Astrocyte (in vitro differentiated cells and primary cell): ENCODE data around the gene PLD6. TPM values are rescaled to one million over a fixed set of nuclear protein-coding genes. Genes with fewer than 3 reads are reported as not detected.

Experiments
- DNase-seq: peaks from one replicate; pipeline ENCODE4 v3.0.0-alpha.2; 2010; ENCODE audit warnings: low read depth
- FAIRE-seq: peaks from 2 replicates; lab custom pipeline; 2011; peaks lifted over from hg19 to GRCh38; lab: Jason Lieb, UNC
- H2AFZ ChIP-seq: 2 replicates; pipeline ENCODE4 v1.6.0; 2012; ENCODE audit warnings: low read depth, low read length, inconsistent platforms
- H3K27ac ChIP-seq: 2 replicates; pipeline ENCODE4 v1.5.1; 2011; ENCODE audit warnings: low read depth, low read length, inconsistent platforms
- H3K27me3 ChIP-seq: 2 replicates; pipeline ENCODE4 v1.6.0; 2011; ENCODE audit warnings: low read length, inconsistent platforms; ENCODE audit not compliant: insufficient read depth
- H3K36me3 ChIP-seq: 2 replicates; pipeline ENCODE4 v1.5.1; 2011; ENCODE audit warnings: low read length, inconsistent platforms; ENCODE audit not compliant: insufficient read depth
- H3K4me1 ChIP-seq: 2 replicates; pipeline ENCODE4 v1.5.1; 2011; ENCODE audit warnings: low read length, inconsistent platforms; ENCODE audit not compliant: insufficient read depth
- H3K4me2 ChIP-seq: 2 replicates; pipeline ENCODE4 v1.6.0; 2012; ENCODE audit warnings: low read length, inconsistent platforms
- H3K4me3 ChIP-seq: 2 replicates; pipeline ENCODE4 v1.5.1; 2011; ENCODE audit warnings: low read depth, mild to moderate bottlenecking, low read length, inconsistent platforms; ENCODE audit not compliant: insufficient read depth
- H3K79me2 ChIP-seq: 2 replicates; pipeline ENCODE4 v1.6.0; 2012; ENCODE audit warnings: mild to moderate bottlenecking, low read length, inconsistent platforms; ENCODE audit not compliant: insufficient read depth
- H3K9ac ChIP-seq: 2 replicates; pipeline ENCODE4 v1.6.0; 2012; ENCODE audit warnings: mild to moderate bottlenecking, low read length, inconsistent platforms
- H3K9me3 ChIP-seq: 2 replicates; pipeline ENCODE4 v1.5.1; 2012; ENCODE audit warnings: low read depth, mild to moderate bottlenecking, low read length, inconsistent platforms; ENCODE audit not compliant: insufficient read depth
- H4K20me1 ChIP-seq: 2 replicates; pipeline ENCODE4 v1.6.0; 2012; ENCODE audit warnings: low read length, inconsistent platforms; ENCODE audit not compliant: insufficient read depth
- H3K27ac Mint-ChIP-seq: one replicate; pipeline ENCODE4 v1.8.0; 2021; ENCODE audit warnings: mild to moderate bottlenecking, mixed read lengths; ENCODE audit not compliant: unreplicated experiment
- H3K27me3 Mint-ChIP-seq: one replicate; pipeline ENCODE4 v1.8.0; 2021; ENCODE audit warnings: low read depth, mixed read lengths; ENCODE audit not compliant: unreplicated experiment
- H3K36me3 Mint-ChIP-seq: one replicate; pipeline ENCODE4 v1.8.0; 2021; ENCODE audit warnings: low read depth, mixed read lengths; ENCODE audit not compliant: unreplicated experiment
- H3K4me1 Mint-ChIP-seq: one replicate; pipeline ENCODE4 v1.8.0; 2021; ENCODE audit warnings: low read depth, mixed read lengths; ENCODE audit not compliant: unreplicated experiment
- H3K4me3 Mint-ChIP-seq: one replicate; pipeline ENCODE4 v1.8.0; 2021; ENCODE audit warnings: mild to moderate bottlenecking, moderate library complexity, mixed read lengths; ENCODE audit not compliant: unreplicated experiment
- H3K9me3 Mint-ChIP-seq: one replicate; pipeline ENCODE4 v1.8.0; 2021; ENCODE audit warnings: mild to moderate bottlenecking, mixed read lengths; ENCODE audit not compliant: unreplicated experiment
- CTCF ChIP-seq: IDR thresholded peaks from 2 replicates; pipeline ENCODE4 v1.5.1; 2011; ENCODE audit warnings: low read depth, mild to moderate bottlenecking, inconsistent platforms, low read length, moderate library complexity; ENCODE audit not compliant: insufficient read depth
- EZH2 ChIP-seq: IDR thresholded peaks from 2 replicates; pipeline ENCODE4 v1.6.1; 2012; ENCODE audit warnings: mild to moderate bottlenecking, low read length, inconsistent platforms; ENCODE audit not compliant: insufficient read depth
- total RNA-seq: library from RNA; stranded (reverse); gene quantifications from 2 replicates; pipeline ENCODE4 v1.2.1, GENCODE V29; 2021

Gene PLD6
- total RNA-seq, 1 donor from 2014 or later, result 0.64 TPM

- Histone ChIP-seq H3K4me2 (no peak overlapping the region), H3K9me3 (no peaks in the 10 kb centered on the region), H3K9ac (no peak overlapping the region), H3K4me1 (peaks cover 19% of the 10 kb centered on the region), H3K4me3 (no peak overlapping the region), H4K20me1 (peaks cover 17% of the 10 kb centered on the region), H2AFZ (no peak overlapping the region), H3K27me3 (no peaks in the 10 kb centered on the region), H3K36me3 (no peaks in the 10 kb centered on the region), H3K27ac (no peak overlapping the region), H3K79me2 (peaks cover 22% of the 10 kb centered on the region)
- TF ChIP-seq EZH2 (no peak), CTCF (no peak)
- H3K4me3 Mint-ChIP-seq, result no peak overlapping the region
- H3K36me3 Mint-ChIP-seq, result peaks cover 2% of the 10 kb centered on the region
- no peaks in the 10 kb centered on the region for H3K9me3 Mint-ChIP-seq
- H3K27ac Mint-ChIP-seq, result no peak overlapping the region
- DNase-seq (no peak), FAIRE-seq (no peak)
- no peaks in the 10 kb centered on the region for H3K27me3 Mint-ChIP-seq
- peaks cover 11% of the 10 kb centered on the region for H3K4me1 Mint-ChIP-seq
Measured at GRCh38 chr17:17239832-17240231, 33.7 kb upstream of the PLD6 start.

GRCh38 chr17:17237026-17237799 is 31.1 kb upstream of the PLD6 start, which contains the start of gene FLCN:
TSS of gene FLCN (minus strand) at chr17:17237168. CDS start at chr17:17228137, 9,031 bp downstream.
- H3K27me3 ChIP-seq, result no peaks in the 10 kb centered on the region
- peaks cover 19% of the 10 kb centered on the region for H3K4me1 ChIP-seq
- peak within 1 kb of the TSS; percentile 100 for H3K9ac ChIP-seq
- no peak for TF ChIP-seq CTCF
- TF ChIP-seq EZH2, result no peak
- H3K4me3 ChIP-seq, result peak within 1 kb of the TSS; percentile 81
- H3K27ac Mint-ChIP-seq, result peak within 1 kb of the TSS; percentile 100
- no peaks in the 10 kb centered on the region for H3K27me3 Mint-ChIP-seq
- H4K20me1 ChIP-seq, result peaks cover 37% of the 10 kb centered on the region
- peaks cover 11% of the 10 kb centered on the region for H3K4me1 Mint-ChIP-seq
- no peak for FAIRE-seq
- no peaks in the 10 kb centered on the region for H3K9me3 Mint-ChIP-seq
- no peaks in the 10 kb centered on the region for H3K36me3 ChIP-seq
- peak within 1 kb of the TSS; percentile 95 for H3K4me2 ChIP-seq
- peak; percentile 84 for DNase-seq
- peak within 1 kb of the TSS; percentile 100 for H3K27ac ChIP-seq
- peak within 1 kb of the TSS; percentile 100 for H2AFZ ChIP-seq
- H3K4me3 Mint-ChIP-seq, result peak within 1 kb of the TSS; percentile 99
- peaks cover 41% of the 10 kb centered on the region for H3K79me2 ChIP-seq
- no peaks in the 10 kb centered on the region for H3K9me3 ChIP-seq
- no peaks in the 10 kb centered on the region for H3K36me3 Mint-ChIP-seq
